ENCODE data around the gene LYZL4. TPM values are rescaled to one million over a fixed set of nuclear protein-coding genes. Genes with fewer than 3 reads are reported as not detected.

The LYZL4 gene
- total and polyA plus RNA-seq, 2 of the 13 experiments (the other 11 are each of a cell fraction or from before 2014, with no cell fraction given): not detected

GRCh38 chr3:42421818-42422796 is 11.7 kb upstream of the LYZL4 start (continued):
- TF ChIP-seq, protein P1, sequence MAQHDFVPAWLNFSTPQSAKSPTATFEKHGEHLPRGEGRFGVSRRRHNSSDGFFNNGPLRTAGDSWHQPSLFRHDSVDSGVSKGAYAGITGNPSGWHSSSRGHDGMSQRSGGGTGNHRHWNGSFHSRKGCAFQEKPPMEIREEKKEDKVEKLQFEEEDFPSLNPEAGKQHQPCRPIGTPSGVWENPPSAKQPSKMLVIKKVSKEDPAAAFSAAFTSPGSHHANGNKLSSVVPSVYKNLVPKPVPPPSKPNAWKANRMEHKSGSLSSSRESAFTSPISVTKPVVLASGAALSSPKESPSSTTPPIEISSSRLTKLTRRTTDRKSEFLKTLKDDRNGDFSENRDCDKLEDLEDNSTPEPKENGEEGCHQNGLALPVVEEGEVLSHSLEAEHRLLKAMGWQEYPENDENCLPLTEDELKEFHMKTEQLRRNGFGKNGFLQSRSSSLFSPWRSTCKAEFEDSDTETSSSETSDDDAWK (CRISPR knock-in tag; IDR thresholded peaks at IDR 0.05): no peak
- TF ChIP-seq ETV5 (CRISPR knock-in tag; IDR thresholded peaks at IDR 0.05; ENCODE audit: borderline replicate concordance) (peak; percentile 97), ZNF850 (CRISPR knock-in tag; conservative IDR thresholded peaks at IDR 0.05) (no peak), ZSCAN31 (CRISPR knock-in tag; IDR thresholded peaks at IDR 0.05; ENCODE audit: low read depth) (peak; percentile 56), ZNF318 (CRISPR knock-in tag; IDR thresholded peaks at IDR 0.05) (peak; percentile 78; the same call in 1 of the 2 replicates), ZFP36L2 (CRISPR knock-in tag; IDR thresholded peaks at IDR 0.05) (no peak), GTF3A (CRISPR knock-in tag; conservative IDR thresholded peaks at IDR 0.05) (no peak), POGZ (CRISPR knock-in tag; IDR thresholded peaks at IDR 0.05) (peak; percentile 70), RFXANK (CRISPR knock-in tag; IDR thresholded peaks at IDR 0.05) (no peak), ZNF136 (CRISPR knock-in tag; IDR thresholded peaks at IDR 0.05; ENCODE audit: low read depth) (no peak; the same call in 1 of the 2 replicates)
- TF ChIP-seq, protein P2, sequence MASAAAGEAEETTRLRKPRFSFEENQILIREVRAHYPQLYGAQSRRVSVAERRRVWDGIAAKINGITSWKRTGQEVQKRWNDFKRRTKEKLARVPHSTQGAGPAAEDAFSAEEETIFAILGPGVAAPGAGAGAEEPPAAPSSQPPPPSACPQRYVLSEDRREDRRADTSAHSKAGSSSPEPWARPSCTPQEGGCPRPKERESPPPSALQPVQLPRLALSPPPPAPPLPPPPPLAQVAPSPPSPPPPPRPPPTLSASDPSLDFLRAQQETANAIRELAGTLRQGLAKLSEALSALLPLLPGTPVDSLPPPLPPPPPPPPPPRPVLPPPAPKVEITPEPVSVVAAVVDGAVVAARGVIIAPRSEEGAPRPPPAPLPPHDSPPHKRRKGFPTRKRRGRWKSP (CRISPR knock-in tag; IDR thresholded peaks at IDR 0.05): peak; percentile 61; the same call in 1 of the 2 replicates

Measured in HepG2 (cell line).